Smooth muscle cell (in vitro differentiated cells): ENCODE measurements around the gene KCNQ1OT1. TPM values are rescaled to one million over a fixed set of nuclear protein-coding genes. Genes with fewer than 3 reads are reported as not detected.

ENCODE experiments used
- DNase-seq: peaks from one replicate; lab custom pipeline; 2025; ENCODE audit not compliant: unreplicated experiment; lab: John Stamatoyannopoulos, UW
- H2AFZ ChIP-seq: fragments of 200-600 bp; sonication (generic); 2 replicates; pipeline ENCODE4 v1.6.0; 2016; ENCODE audit warnings: antibody characterized with exemption, low read depth, mild to moderate bottlenecking
- H3F3A ChIP-seq: fragments of 200-600 bp; sonication (generic); 2 replicates; pipeline ENCODE4 v1.6.0; 2017; ENCODE audit warnings: antibody characterized with exemption, low read depth
- H3K27ac ChIP-seq: fragments of 200-600 bp; sonication (generic); 2 replicates; pipeline ENCODE4 v1.5.1; 2016; ENCODE audit warnings: low read depth, mild to moderate bottlenecking
- H3K27me3 ChIP-seq: fragments of 200-600 bp; sonication (generic); 2 replicates; pipeline ENCODE4 v1.6.1; 2016; ENCODE audit warnings: low read depth, mild to moderate bottlenecking
- H3K36me3 ChIP-seq: fragments of 200-600 bp; sonication (generic); 2 replicates; pipeline ENCODE4 v1.5.1; 2016; ENCODE audit warnings: low read depth
- H3K4me1 ChIP-seq: fragments of 200-600 bp; sonication (generic); 2 replicates; pipeline ENCODE4 v1.5.1; 2016; ENCODE audit warnings: low read depth
- H3K4me2 ChIP-seq: fragments of 200-600 bp; sonication (generic); 2 replicates; pipeline ENCODE4 v1.6.0; 2016; ENCODE audit warnings: mild to moderate bottlenecking
- H3K4me3 ChIP-seq: fragments of 200-600 bp; sonication (generic); 2 replicates; pipeline ENCODE4 v1.5.1; 2016; ENCODE audit warnings: mild to moderate bottlenecking
- H3K79me2 ChIP-seq: fragments of 200-600 bp; sonication (generic); 2 replicates; pipeline ENCODE4 v1.6.0; 2016; ENCODE audit warnings: low read depth, mild to moderate bottlenecking
- H3K9ac ChIP-seq: fragments of 200-600 bp; sonication (generic); 2 replicates; pipeline ENCODE4 v1.6.0; 2016; ENCODE audit warnings: low read depth
- H3K9me3 ChIP-seq: fragments of 200-600 bp; sonication (generic); replicated peaks from 2 replicates; pipeline ENCODE4 v1.5.1; 2016; ENCODE audit warnings: low read depth
- H4K20me1 ChIP-seq: fragments of 200-600 bp; sonication (generic); 2 replicates; pipeline ENCODE4 v1.6.0; 2016; ENCODE audit warnings: low read depth
- CTCF ChIP-seq: fragments of 200-600 bp; sonication (generic); IDR thresholded peaks from 2 replicates; pipeline ENCODE4 v1.5.1; 2017; ENCODE audit warnings: borderline replicate concordance, mild to moderate bottlenecking, antibody characterized with exemption; ENCODE audit not compliant: insufficient read depth, poor library complexity, severe bottlenecking
- WGBS: methylation state at CpG from one replicate; pipeline ENCODE4 v1.1.7; 2016; ENCODE audit warnings: low lambda C conversion rate; 5-methylcytosine and 5-hydroxymethylcytosine counted together
- polyA plus RNA-seq: library from polyadenylated mRNA; unstranded; fragments of >200 nt; fragmentation: Nextera tagmentation; extraction: Ambion mirVana; gene quantifications from 2 replicates; pipeline ENCODE4 v1.2.1, GENCODE V29; 2016
- total RNA-seq: library from RNA; depleted of rRNA; stranded (reverse); fragments of >200 nt; gene quantifications from 2 replicates; pipeline ENCODE4 v1.2.3, GENCODE V29; 2014

Gene KCNQ1OT1
- total and polyA plus RNA-seq, 2 experiments from 2014 or later, result 1.6 to 9.8 TPM

GRCh38 chr11:2577031-2577990 is 122.5 kb downstream of the KCNQ1OT1 start:
- Histone ChIP-seq H3F3A (no peaks in the 10 kb centered on the region), H3K9ac (no peak overlapping the region), H2AFZ (no peak overlapping the region), H3K27ac (no peak overlapping the region), H3K79me2 (no peaks in the 10 kb centered on the region), H3K4me3 (no peak overlapping the region), H3K27me3 (no peaks in the 10 kb centered on the region), H4K20me1 (no peaks in the 10 kb centered on the region), H3K4me2 (no peak overlapping the region), H3K4me1 (no peaks in the 10 kb centered on the region), H3K36me3 (no peaks in the 10 kb centered on the region), H3K9me3 (no peaks in the 10 kb centered on the region)
- no peak for TF ChIP-seq CTCF
- 88% methylated on average over 32 of the region's 33 CpGs for WGBS
- no peak for DNase-seq

- Histone ChIP-seq H3K27ac (no peak overlapping the region), H3K27me3 (no peaks in the 10 kb centered on the region), H3K79me2 (no peaks in the 10 kb centered on the region), H4K20me1 (no peaks in the 10 kb centered on the region), H2AFZ (no peak overlapping the region), H3K9ac (no peak overlapping the region), H3K36me3 (no peaks in the 10 kb centered on the region), H3K4me2 (no peak overlapping the region), H3K4me3 (no peak overlapping the region), H3F3A (no peaks in the 10 kb centered on the region), H3K4me1 (no peaks in the 10 kb centered on the region), H3K9me3 (no peaks in the 10 kb centered on the region)
- no peak for TF ChIP-seq CTCF
- WGBS, result 97% methylated on average over 14 of the region's 15 CpGs
- DNase-seq, result no peak
These were observed 123.2 kb downstream of the KCNQ1OT1 start for GRCh38 chr11:2576549-2576948.

- H3F3A ChIP-seq, result no peaks in the 10 kb centered on the region
- H3K4me2 ChIP-seq, result no peak overlapping the region
- no peak overlapping the region for H3K9ac ChIP-seq
- no peaks in the 10 kb centered on the region for H3K27me3 ChIP-seq
- H3K79me2 ChIP-seq, result no peaks in the 10 kb centered on the region
- TF ChIP-seq CTCF, result no peak
- H3K4me3 ChIP-seq, result no peak overlapping the region
- H3K36me3 ChIP-seq, result no peaks in the 10 kb centered on the region
- DNase-seq, result no peak
- no peaks in the 10 kb centered on the region for H3K9me3 ChIP-seq
- 96% methylated on average over 15 of the region's 15 CpGs for WGBS
- H3K4me1 ChIP-seq, result no peaks in the 10 kb centered on the region
- H3K27ac ChIP-seq, result no peak overlapping the region
- H4K20me1 ChIP-seq, result no peaks in the 10 kb centered on the region
- H2AFZ ChIP-seq, result no peak overlapping the region
These were observed 123.7 kb downstream of the KCNQ1OT1 start for GRCh38 chr11:2576111-2576510.
